Ishikawa (cell line): Measurements from ENCODE around the gene FAM163A.
A peak's percentile ranks its signal among the peaks of the same experiment; 100 is the strongest.

Experiments used
- CEBPB ChIP-seq: IDR thresholded peaks from 2 replicates; pipeline ENCODE4 v1.6.1; 2012
- CREB1 ChIP-seq: IDR thresholded peaks from 2 replicates; pipeline ENCODE4 v1.6.1; 2012; ENCODE audit warnings: low read depth
- EGR1 ChIP-seq: IDR thresholded peaks from 2 replicates; pipeline ENCODE4 v1.6.1; 2012
- EP300 ChIP-seq: IDR thresholded peaks from 2 replicates; pipeline ENCODE4 v1.6.1; 2012; ENCODE audit warnings: borderline replicate concordance
- FOXM1 ChIP-seq: IDR thresholded peaks from 2 replicates; pipeline ENCODE4 v1.6.1; 2012; ENCODE audit warnings: low read depth, borderline replicate concordance
- NFIC ChIP-seq: IDR thresholded peaks from 2 replicates; pipeline ENCODE4 v1.6.1; 2012
- RAD21 ChIP-seq: IDR thresholded peaks from 2 replicates; pipeline ENCODE4 v1.6.1; 2012; ENCODE audit warnings: low read depth
- REST ChIP-seq: IDR thresholded peaks from 2 replicates; pipeline ENCODE4 v1.6.1; 2012; ENCODE audit warnings: low read depth, mild to moderate bottlenecking
- TAF1 ChIP-seq: IDR thresholded peaks from 2 replicates; pipeline ENCODE4 v1.6.1; 2012; ENCODE audit warnings: low read depth, mild to moderate bottlenecking
- TCF12 ChIP-seq: IDR thresholded peaks from 2 replicates; pipeline ENCODE4 v1.6.1; 2012; ENCODE audit warnings: low read depth
- TEAD4 ChIP-seq: IDR thresholded peaks from 2 replicates; pipeline ENCODE4 v1.6.1; 2012
- USF1 ChIP-seq: IDR thresholded peaks from 2 replicates; pipeline ENCODE4 v1.6.1; 2012
- YY1 ChIP-seq: IDR thresholded peaks from 2 replicates; pipeline ENCODE4 v1.6.1; 2012; ENCODE audit warnings: low read depth
- ZBTB7A ChIP-seq: IDR thresholded peaks from 2 replicates; pipeline ENCODE4 v1.6.1; 2012; ENCODE audit warnings: low read depth
- TF ChIP-seq, protein P1 (sequence below): IDR thresholded peaks from 2 replicates; pipeline ENCODE4 v1.6.1; 2012

The FAM163A gene

DNA sequence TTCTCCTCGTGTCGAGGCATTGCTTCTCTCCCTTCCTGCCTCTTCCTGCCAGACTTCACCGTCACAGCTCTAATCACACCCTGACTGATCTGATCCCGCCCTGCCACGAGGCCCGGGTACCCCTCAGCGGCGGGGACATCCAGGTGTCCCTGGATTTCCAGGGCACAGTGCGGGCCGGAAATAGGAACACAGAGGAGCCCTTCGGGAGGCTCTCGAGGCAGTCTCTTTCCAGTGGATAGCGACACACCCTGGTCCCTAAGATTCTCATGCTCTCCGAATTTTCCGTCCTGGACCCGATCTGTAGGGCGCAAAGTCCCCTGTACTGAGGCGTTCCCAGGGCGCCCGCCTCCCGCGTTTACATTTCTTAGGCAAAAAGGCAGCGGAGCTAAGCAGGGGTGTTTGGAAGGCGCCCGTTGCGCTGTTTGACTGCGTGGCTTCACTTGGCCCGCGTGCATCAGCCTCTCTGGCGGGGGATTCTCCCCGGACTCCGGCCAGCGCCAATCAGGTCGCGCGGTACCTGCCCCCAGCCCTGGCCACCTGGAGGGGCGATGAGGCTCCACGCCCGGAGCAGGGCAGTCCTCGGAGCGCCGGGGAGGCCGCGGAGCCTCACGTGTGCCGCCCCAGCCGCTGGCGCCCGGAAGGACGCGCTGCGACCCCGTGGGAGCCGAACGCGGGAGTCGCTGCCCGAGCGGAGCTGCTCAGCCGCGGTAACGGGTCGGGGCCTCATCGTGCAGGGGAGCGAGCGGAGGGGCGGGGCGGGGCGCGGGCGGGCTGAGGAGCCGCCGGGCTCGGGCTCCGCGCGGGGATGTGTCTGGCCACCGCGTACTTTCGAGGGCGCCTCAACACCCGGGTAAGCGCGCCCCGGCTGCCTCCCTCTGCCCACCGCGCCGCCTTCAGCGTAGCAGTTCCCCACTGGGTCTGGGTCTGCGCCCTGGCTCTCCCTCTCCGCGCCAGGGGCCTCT lies at the start of gene FAM163A:
TSS of gene FAM163A (plus strand) at position 575 of the 962 bp plus-strand sequence. CDS start 69,807 bp downstream, outside the sequence.
- TF ChIP-seq RAD21 = no peak
- no peak for TF ChIP-seq FOXM1
- TF ChIP-seq, protein P1, sequence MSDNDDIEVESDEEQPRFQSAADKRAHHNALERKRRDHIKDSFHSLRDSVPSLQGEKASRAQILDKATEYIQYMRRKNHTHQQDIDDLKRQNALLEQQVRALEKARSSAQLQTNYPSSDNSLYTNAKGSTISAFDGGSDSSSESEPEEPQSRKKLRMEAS = no peak
- no peak for TF ChIP-seq NFIC
- TF ChIP-seq CEBPB = no peak
- no peak for TF ChIP-seq CREB1
- TF ChIP-seq EGR1 = no peak
- TF ChIP-seq TCF12 = no peak
- TF ChIP-seq USF1 = no peak
- TF ChIP-seq TEAD4 = no peak

- TF ChIP-seq CREB1 (no peak), NFIC (no peak), YY1 (no peak), TAF1 (no peak), ZBTB7A (no peak), EP300 (no peak), EGR1 (no peak), FOXM1 (no peak), USF1 (no peak), TCF12 (no peak), RAD21 (no peak), TEAD4 (no peak), CEBPB (no peak), REST (no peak)
- TF ChIP-seq, protein P1 = no peak
Measured at GRCh38 chr1:179702946-179703539, 40.0 kb upstream of the FAM163A start.

DNA sequence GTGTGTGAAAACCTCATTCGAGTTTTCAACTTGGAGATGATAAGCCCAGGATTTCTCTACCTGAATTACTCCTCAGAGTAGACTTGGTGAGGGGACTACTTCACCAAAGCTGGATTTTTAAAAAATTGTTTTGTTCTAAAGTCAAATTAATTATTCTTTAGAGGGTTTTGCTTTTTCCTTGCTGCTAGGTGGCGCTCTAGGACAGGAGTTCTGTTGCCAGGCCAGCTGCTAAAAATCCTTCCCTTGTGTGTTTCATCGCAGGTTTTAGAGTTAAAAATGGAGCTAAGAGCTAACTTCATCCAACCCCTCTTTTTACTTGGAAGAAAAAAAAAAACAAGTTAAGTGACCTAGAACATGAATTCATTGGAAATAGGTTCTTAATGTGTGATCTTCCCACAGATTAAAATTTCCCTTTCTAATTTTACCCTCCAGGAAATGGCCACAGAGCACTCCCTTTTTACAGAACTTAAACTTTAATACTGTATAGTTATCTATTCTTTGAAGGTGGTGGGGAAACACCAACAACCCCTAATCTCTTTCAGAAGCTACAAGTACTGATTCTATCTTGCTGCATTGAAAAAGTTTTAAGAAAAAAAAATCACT lies 36.7 kb upstream of the FAM163A start:
- TF ChIP-seq REST (no peak), ZBTB7A (no peak), RAD21 (peak; percentile 93), USF1 (no peak), EP300 (no peak)

- TF ChIP-seq FOXM1 (no peak), CEBPB (no peak)
Measured at GRCh38 chr1:179707406-179707805, 35.7 kb upstream of the FAM163A start.

- TF ChIP-seq, protein P1 = no peak
- no peak for TF ChIP-seq TEAD4
- no peak for TF ChIP-seq EP300
- no peak for TF ChIP-seq RAD21
- TF ChIP-seq NFIC = no peak
- TF ChIP-seq EGR1 = no peak
- TF ChIP-seq CEBPB = no peak
- no peak for TF ChIP-seq USF1
- no peak for TF ChIP-seq TAF1
- no peak for TF ChIP-seq CREB1
- no peak for TF ChIP-seq TCF12
- no peak for TF ChIP-seq REST
- no peak for TF ChIP-seq ZBTB7A
- TF ChIP-seq FOXM1 = no peak
- TF ChIP-seq YY1 = no peak
Measured at GRCh38 chr1:179708434-179709195, 34.5 kb upstream of the FAM163A start.
